GM12872 (cell line): ENCODE measurements around the gene ATPAF2.

Experiments
- CTCF ChIP-seq: IDR thresholded peaks from 3 replicates; pipeline ENCODE4 v1.5.1; 2011; ENCODE audit warnings: low read depth, mild to moderate bottlenecking, low read length, moderate library complexity; ENCODE audit not compliant: insufficient read depth

ATPAF2 gene

GRCh38 chr17:17999364-18000029 is 39.5 kb downstream of the ATPAF2 start:
- no peak for TF ChIP-seq CTCF

GRCh38 chr17:17998934-17999333 is 40.0 kb downstream of the ATPAF2 start:
- TF ChIP-seq CTCF, result no peak

- peak; percentile 67 for TF ChIP-seq CTCF
Observed at GRCh38 chr17:17994271-17995069, 44.5 kb downstream of the ATPAF2 start.

GRCh38 chr17:17993852-17994251 is 45.1 kb downstream of the ATPAF2 start:
- TF ChIP-seq CTCF, result no peak

- no peak for TF ChIP-seq CTCF
Observed at GRCh38 chr17:17993366-17993765, 45.6 kb downstream of the ATPAF2 start.

GRCh38 chr17:17990282-17990681 is 48.7 kb downstream of the ATPAF2 start:
- TF ChIP-seq CTCF, result no peak

- no peak for TF ChIP-seq CTCF
Observed at GRCh38 chr17:17989618-17990017, 49.4 kb downstream of the ATPAF2 start.
